GM19328 (cell line): ENCODE measurements around the gene RAB31.
"Not testable (repeated sequence)": the region's sequence is repeated elsewhere in the genome, so short reads cannot be mapped to it uniquely, and the experiment has no call there.

Source experiments
- ATAC-seq: cut with Tn5 transposase; IDR thresholded peaks from one replicate; pipeline ENCODE4 v1.9.1; 2021; ENCODE audit warnings: mild to moderate bottlenecking, moderate library complexity; ENCODE audit not compliant: unreplicated experiment

Gene RAB31

GRCh38 chr18:9708057-9708433 lies at the start of gene RAB31:
Gene RAB31 (plus strand): TSS chr18:9708301. CDS start chr18:9708406, 105 bp downstream.
- peak; percentile 57 for ATAC-seq

GRCh38 chr18:9659499-9660375 lies 48.4 kb upstream of the RAB31 start:
- no peak for ATAC-seq

GRCh38 chr18:9661564-9661963 lies 46.5 kb upstream of the RAB31 start:
- no peak for ATAC-seq

GRCh38 chr18:9663377-9663776 lies 44.7 kb upstream of the RAB31 start:
- ATAC-seq = no peak

- no peak for ATAC-seq
Observed at GRCh38 chr18:9665314-9665713, 42.8 kb upstream of the RAB31 start.

- no peak for ATAC-seq
Observed at GRCh38 chr18:9666548-9666947, 41.6 kb upstream of the RAB31 start.

- ATAC-seq = no peak
Observed at GRCh38 chr18:9669016-9669415, 39.1 kb upstream of the RAB31 start.

- ATAC-seq = no peak
Observed at GRCh38 chr18:9671214-9671613, 36.9 kb upstream of the RAB31 start.

GRCh38 chr18:9673296-9674251 lies 34.5 kb upstream of the RAB31 start:
- peak; percentile 96 for ATAC-seq

- not testable (repeated sequence) for ATAC-seq
Observed at GRCh38 chr18:9678216-9678615, 29.9 kb upstream of the RAB31 start.

- ATAC-seq = no peak
Observed at GRCh38 chr18:9679125-9679524, 29.0 kb upstream of the RAB31 start.

GRCh38 chr18:9681217-9681616 lies 26.9 kb upstream of the RAB31 start:
- ATAC-seq = no peak

GRCh38 chr18:9682572-9682971 lies 25.5 kb upstream of the RAB31 start:
- no peak for ATAC-seq

- no peak for ATAC-seq
Observed at GRCh38 chr18:9683418-9684396, 24.4 kb upstream of the RAB31 start.

GRCh38 chr18:9684881-9685614 lies 23.1 kb upstream of the RAB31 start:
- no peak for ATAC-seq

- no peak for ATAC-seq
Observed at GRCh38 chr18:9685615-9685890, 22.5 kb upstream of the RAB31 start.

GRCh38 chr18:9688036-9688741 lies 19.9 kb upstream of the RAB31 start:
- ATAC-seq = no peak

- ATAC-seq = no peak
Observed at GRCh38 chr18:9689253-9689652, 18.8 kb upstream of the RAB31 start.

GRCh38 chr18:9690418-9691188 lies 17.5 kb upstream of the RAB31 start:
- ATAC-seq = no peak
